ENCODE data around the gene NRIP2. TPM values are rescaled to one million over a fixed set of nuclear protein-coding genes. Genes with fewer than 3 reads are reported as not detected.
A peak's percentile ranks its signal among the peaks of the same experiment; 100 is the strongest.
"Not testable (repeated sequence)": the region's sequence is repeated elsewhere in the genome, so short reads cannot be mapped to it uniquely, and the experiment has no call there.

Gene NRIP2
- total RNA-seq, 1 donor = not detected

- TF ChIP-seq, protein P1, sequence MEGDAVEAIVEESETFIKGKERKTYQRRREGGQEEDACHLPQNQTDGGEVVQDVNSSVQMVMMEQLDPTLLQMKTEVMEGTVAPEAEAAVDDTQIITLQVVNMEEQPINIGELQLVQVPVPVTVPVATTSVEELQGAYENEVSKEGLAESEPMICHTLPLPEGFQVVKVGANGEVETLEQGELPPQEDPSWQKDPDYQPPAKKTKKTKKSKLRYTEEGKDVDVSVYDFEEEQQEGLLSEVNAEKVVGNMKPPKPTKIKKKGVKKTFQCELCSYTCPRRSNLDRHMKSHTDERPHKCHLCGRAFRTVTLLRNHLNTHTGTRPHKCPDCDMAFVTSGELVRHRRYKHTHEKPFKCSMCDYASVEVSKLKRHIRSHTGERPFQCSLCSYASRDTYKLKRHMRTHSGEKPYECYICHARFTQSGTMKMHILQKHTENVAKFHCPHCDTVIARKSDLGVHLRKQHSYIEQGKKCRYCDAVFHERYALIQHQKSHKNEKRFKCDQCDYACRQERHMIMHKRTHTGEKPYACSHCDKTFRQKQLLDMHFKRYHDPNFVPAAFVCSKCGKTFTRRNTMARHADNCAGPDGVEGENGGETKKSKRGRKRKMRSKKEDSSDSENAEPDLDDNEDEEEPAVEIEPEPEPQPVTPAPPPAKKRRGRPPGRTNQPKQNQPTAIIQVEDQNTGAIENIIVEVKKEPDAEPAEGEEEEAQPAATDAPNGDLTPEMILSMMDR (IDR thresholded peaks at IDR 0.05; ENCODE audit: extremely low read depth, low read depth, low read length) = no peak
- H3K4me2 ChIP-seq (ENCODE audit: insufficient read depth, low read length) = peak within 1 kb of the TSS; percentile 98
- no peaks in the 10 kb centered on the region for H3K9me3 ChIP-seq (ENCODE audit: low read depth, low read length)
- H4K20me1 ChIP-seq (ENCODE audit: insufficient read depth, low read length) = peaks cover 5% of the 10 kb centered on the region
- H3K27me3 ChIP-seq (ENCODE audit: insufficient read depth, low read length) = no peaks in the 10 kb centered on the region
- peaks cover 15% of the 10 kb centered on the region for H3K4me1 ChIP-seq (ENCODE audit: insufficient read depth, low read length)
- peak within 1 kb of the TSS; percentile 94 for H3K4me3 ChIP-seq (ENCODE audit: insufficient read depth, low read length)
- DNase-seq (ENCODE audit: insufficient read length, low spot score, missing footprints) = peak; percentile 99
- no peaks in the 10 kb centered on the region for H3K36me3 ChIP-seq (ENCODE audit: insufficient read depth, low read length)
- H3K79me2 ChIP-seq (ENCODE audit: insufficient read depth, low read length) = peaks cover 81% of the 10 kb centered on the region
- peak within 1 kb of the TSS; percentile 98 for H3K27ac ChIP-seq (ENCODE audit: low read depth, low read length)
- peak within 1 kb of the TSS; percentile 99 for H2AFZ ChIP-seq (ENCODE audit: low read length)
Observed at GRCh38 chr12:2877047-2877952, 42.5 kb upstream of the NRIP2 start, which contains the start of the genes FOXM1 and RHNO1. TSS of gene FOXM1 (minus strand) at chr12:2877174. CDS start at chr12:2874478, 2,696 bp downstream. TSS of gene RHNO1 (plus strand) at chr12:2877223. CDS start at chr12:2885367, 8,144 bp downstream.

- Histone ChIP-seq H4K20me1 (ENCODE audit: insufficient read depth, low read length) (peaks cover 5% of the 10 kb centered on the region), H3K4me2 (ENCODE audit: insufficient read depth, low read length) (peak overlapping the region; percentile 98), H3K9me3 (ENCODE audit: low read depth, low read length) (no peaks in the 10 kb centered on the region), H3K4me3 (ENCODE audit: insufficient read depth, low read length) (peak overlapping the region; percentile 94), H3K4me1 (ENCODE audit: insufficient read depth, low read length) (peaks cover 15% of the 10 kb centered on the region), H3K36me3 (ENCODE audit: insufficient read depth, low read length) (no peaks in the 10 kb centered on the region), H3K79me2 (ENCODE audit: insufficient read depth, low read length) (peaks cover 80% of the 10 kb centered on the region), H3K27me3 (ENCODE audit: insufficient read depth, low read length) (no peaks in the 10 kb centered on the region), H3K27ac (ENCODE audit: low read depth, low read length) (peak overlapping the region; percentile 72), H2AFZ (ENCODE audit: low read length) (peak overlapping the region; percentile 99)
- TF ChIP-seq, protein P1 (IDR thresholded peaks at IDR 0.05; ENCODE audit: extremely low read depth, low read depth, low read length) = no peak
- peak; percentile 77 for DNase-seq (ENCODE audit: insufficient read length, low spot score, missing footprints)
Observed at GRCh38 chr12:2876431-2877046, 41.7 kb upstream of the NRIP2 start.

GRCh38 chr12:2868986-2869632 lies 34.3 kb upstream of the NRIP2 start:
- not testable (repeated sequence) for H3K4me3 ChIP-seq (ENCODE audit: insufficient read depth, low read length); H3K4me2 ChIP-seq (ENCODE audit: insufficient read depth, low read length); H3K27me3 ChIP-seq (ENCODE audit: insufficient read depth, low read length); H4K20me1 ChIP-seq (ENCODE audit: insufficient read depth, low read length); H3K4me1 ChIP-seq (ENCODE audit: insufficient read depth, low read length); H3K27ac ChIP-seq (ENCODE audit: low read depth, low read length); H3K9me3 ChIP-seq (ENCODE audit: low read depth, low read length)
- peak; percentile 87 for DNase-seq (ENCODE audit: insufficient read length, low spot score, missing footprints)
- Histone ChIP-seq H3K36me3 (ENCODE audit: insufficient read depth, low read length) (peaks cover 33% of the 10 kb centered on the region), H2AFZ (ENCODE audit: low read length) (peak overlapping the region; percentile 60), H3K79me2 (ENCODE audit: insufficient read depth, low read length) (peaks cover 15% of the 10 kb centered on the region)

GRCh38 chr12:2864198-2864597 lies 29.4 kb upstream of the NRIP2 start:
- Histone ChIP-seq H3K4me2 (ENCODE audit: insufficient read depth, low read length) (no peak overlapping the region), H3K9me3 (ENCODE audit: low read depth, low read length) (no peaks in the 10 kb centered on the region), H2AFZ (ENCODE audit: low read length) (no peak overlapping the region), H4K20me1 (ENCODE audit: insufficient read depth, low read length) (no peaks in the 10 kb centered on the region), H3K27ac (ENCODE audit: low read depth, low read length) (no peak overlapping the region), H3K4me1 (ENCODE audit: insufficient read depth, low read length) (no peaks in the 10 kb centered on the region), H3K36me3 (ENCODE audit: insufficient read depth, low read length) (peaks cover 36% of the 10 kb centered on the region), H3K27me3 (ENCODE audit: insufficient read depth, low read length) (no peaks in the 10 kb centered on the region), H3K79me2 (ENCODE audit: insufficient read depth, low read length) (no peaks in the 10 kb centered on the region), H3K4me3 (ENCODE audit: insufficient read depth, low read length) (no peak overlapping the region)
- TF ChIP-seq, protein P1 (IDR thresholded peaks at IDR 0.05; ENCODE audit: extremely low read depth, low read depth, low read length) = no peak
- DNase-seq (ENCODE audit: insufficient read length, low spot score, missing footprints) = no peak

GRCh38 chr12:2863402-2863801 lies 28.6 kb upstream of the NRIP2 start:
- H3K4me3 ChIP-seq (ENCODE audit: insufficient read depth, low read length); H3K27ac ChIP-seq (ENCODE audit: low read depth, low read length); H3K79me2 ChIP-seq (ENCODE audit: insufficient read depth, low read length); H4K20me1 ChIP-seq (ENCODE audit: insufficient read depth, low read length); H3K4me2 ChIP-seq (ENCODE audit: insufficient read depth, low read length); H3K4me1 ChIP-seq (ENCODE audit: insufficient read depth, low read length); H3K27me3 ChIP-seq (ENCODE audit: insufficient read depth, low read length); DNase-seq (ENCODE audit: insufficient read length, low spot score, missing footprints); H3K9me3 ChIP-seq (ENCODE audit: low read depth, low read length); H2AFZ ChIP-seq (ENCODE audit: low read length): not testable (repeated sequence)
- H3K36me3 ChIP-seq (ENCODE audit: insufficient read depth, low read length) = peaks cover 38% of the 10 kb centered on the region

All from osteoblast (primary cell).